Endometrium (tissue), 2 donors: ENCODE data around the gene PPP2R5C.
"Not testable (repeated sequence)": the region's sequence is repeated elsewhere in the genome, so short reads cannot be mapped to it uniquely, and the experiment has no call there.

Experiments
- FAIRE-seq: peaks from 2 replicates; lab custom pipeline; 2012; peaks lifted over from hg19 to GRCh38; lab: Jason Lieb, UNC
- donor health status: control.
- donor health status: control.

Gene PPP2R5C

DNA sequence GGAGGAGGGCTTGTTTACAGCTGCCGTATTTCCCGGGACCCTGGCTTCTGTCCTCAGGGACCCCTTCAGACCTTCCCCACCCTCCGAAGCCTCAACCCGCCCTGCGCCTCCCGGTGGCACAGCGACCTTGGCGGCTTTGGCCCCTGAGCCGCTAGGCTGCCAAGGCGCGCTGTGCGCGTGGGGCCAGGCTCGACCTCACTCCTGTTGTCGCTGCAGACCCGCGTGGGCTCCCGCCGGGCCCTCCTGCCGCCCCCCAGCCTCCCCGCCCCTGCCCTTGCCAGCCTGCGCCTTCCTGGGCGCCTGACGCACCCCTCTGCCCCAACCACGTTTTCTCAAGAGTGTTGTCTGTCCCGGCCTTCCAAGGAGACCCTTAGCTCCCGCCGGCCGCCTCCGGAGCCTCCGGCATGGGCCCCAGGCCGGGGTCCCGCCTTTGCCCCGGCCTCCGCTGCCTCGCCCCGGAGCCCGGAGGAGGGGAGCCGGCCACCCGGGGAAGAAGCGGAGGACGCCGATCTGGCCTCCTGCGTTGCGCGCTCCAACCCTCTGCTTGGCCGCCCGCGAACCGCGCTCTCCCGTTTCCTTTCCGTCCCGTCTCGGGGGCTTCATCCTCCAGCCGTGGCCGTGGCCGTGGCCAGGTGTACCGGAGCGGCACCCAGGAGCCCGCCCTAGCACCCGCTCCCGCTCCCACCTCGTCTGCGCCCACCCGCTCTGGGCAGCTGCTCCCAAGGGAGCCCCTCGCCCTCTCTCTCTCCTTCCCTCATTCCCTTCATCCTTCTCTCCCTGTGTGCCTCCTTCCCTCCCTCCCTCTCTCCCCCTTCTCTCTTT, 19.9 kb downstream of the PPP2R5C start:
- FAIRE-seq, result no peak

GRCh38 chr14:101783260-101784016, 21.9 kb downstream of the PPP2R5C start:
- no peak for FAIRE-seq

DNA sequence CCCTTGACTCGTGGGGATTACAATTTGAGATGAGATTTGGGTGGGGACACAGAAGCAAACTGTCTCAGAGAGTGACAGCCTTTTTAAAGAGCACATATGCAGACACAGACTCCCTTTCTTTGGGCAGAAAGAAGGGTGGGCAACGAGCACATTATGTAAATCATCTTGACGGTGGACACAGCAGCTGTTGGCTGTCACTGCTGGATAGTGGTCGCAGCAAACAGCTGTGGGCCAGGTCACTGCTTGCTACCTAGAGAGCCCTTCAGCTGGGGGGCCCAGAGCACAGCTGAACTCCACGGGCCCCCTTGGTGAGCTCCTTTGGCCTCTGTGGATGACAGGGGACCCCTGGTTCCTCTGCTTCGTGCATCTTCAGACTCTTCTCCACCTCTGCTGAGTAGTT, 23.1 kb downstream of the PPP2R5C start:
- no peak for FAIRE-seq

DNA sequence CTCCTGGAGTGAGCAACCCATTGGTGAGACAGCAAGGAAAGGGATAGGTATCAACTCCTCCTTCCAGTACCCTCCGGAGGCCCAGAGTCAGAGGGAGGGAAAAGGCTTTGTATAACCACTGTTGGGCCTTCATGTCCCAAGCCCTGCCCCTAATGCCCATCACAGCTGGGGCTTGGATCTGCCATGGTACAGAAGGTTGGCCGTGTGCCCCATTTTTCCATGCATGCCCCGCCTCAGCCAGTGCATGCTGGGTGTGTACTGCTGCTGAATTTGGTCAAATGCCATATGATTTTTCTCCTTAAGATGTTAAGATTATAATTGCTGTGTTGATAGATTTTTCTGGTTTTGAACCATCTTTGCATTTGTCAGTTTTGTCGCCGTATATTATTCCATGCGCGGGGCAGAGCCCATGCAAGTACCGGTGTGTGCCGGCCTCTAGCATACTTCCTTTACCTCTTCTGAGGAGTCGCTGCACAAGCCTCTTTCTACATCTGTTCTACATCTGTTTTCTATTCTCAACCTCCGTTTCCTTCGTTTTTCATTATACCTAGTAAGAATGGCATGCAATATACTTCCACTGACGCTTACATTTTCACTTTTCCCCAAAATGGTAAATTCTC, 26.6 kb downstream of the PPP2R5C start:
- FAIRE-seq, result no peak

- FAIRE-seq, result no peak
Measured at GRCh38 chr14:101789222-101789621, 27.7 kb downstream of the PPP2R5C start.

DNA sequence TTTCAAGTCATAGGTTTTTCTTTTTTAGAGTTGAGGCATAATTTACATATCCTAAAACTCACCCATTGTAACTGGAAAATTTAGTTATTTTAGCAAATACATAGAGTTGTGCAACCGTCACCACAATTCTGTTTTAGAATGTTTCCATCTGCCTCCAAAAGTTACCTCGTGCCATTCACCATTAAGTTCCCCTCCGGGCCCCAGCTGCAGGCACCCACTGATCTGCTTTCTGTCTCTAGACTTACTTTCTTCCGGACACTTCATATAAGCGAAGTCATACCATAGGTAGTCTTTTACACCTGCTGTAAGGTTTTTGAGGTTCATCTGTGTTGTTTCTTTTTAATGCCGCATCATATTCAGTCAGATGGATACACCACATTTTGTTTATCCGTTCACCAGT, 28.7 kb downstream of the PPP2R5C start:
- no peak for FAIRE-seq

GRCh38 chr14:101791919-101792572, 30.5 kb downstream of the PPP2R5C start:
- FAIRE-seq, result no peak

DNA sequence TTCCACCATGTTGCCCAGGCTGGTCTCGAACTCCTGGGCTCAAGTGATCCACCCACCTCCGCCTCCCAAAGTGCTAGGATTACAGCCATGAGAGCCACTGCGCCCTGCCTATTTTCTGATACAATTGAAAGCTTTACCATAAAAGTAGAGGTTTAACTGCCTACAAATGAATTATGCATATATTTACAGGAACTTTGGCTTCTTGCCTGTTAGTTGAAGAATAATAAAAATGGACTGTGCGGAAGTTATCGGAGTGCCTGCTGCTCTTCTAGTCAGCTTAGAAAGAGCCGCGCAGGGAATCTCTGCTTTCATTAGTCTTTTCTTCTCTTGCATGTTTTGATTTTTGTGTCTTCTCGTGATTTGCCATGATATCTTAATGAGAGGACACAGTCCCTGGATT, 34.5 kb downstream of the PPP2R5C start:
- no peak for FAIRE-seq

DNA sequence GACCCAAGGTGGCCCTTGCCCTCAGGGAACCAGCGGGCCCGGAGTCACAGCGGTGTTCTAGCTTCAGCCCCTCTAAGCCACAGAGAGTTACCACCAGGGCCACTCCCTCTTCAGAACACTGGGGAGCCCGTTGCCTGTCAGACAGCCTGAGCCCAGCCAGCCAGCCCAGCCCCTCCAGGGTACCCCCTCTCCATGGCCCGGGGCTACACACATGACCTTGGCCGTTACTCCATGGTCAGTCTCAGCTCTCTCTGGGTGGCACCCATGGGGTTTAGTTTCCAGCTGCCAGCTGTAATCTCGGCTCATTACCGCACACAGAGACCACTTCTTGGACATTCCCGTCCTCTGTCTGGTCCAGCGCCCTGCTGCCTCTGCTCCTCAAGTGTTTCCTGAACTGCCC, 35.0 kb downstream of the PPP2R5C start:
- FAIRE-seq, result no peak

DNA sequence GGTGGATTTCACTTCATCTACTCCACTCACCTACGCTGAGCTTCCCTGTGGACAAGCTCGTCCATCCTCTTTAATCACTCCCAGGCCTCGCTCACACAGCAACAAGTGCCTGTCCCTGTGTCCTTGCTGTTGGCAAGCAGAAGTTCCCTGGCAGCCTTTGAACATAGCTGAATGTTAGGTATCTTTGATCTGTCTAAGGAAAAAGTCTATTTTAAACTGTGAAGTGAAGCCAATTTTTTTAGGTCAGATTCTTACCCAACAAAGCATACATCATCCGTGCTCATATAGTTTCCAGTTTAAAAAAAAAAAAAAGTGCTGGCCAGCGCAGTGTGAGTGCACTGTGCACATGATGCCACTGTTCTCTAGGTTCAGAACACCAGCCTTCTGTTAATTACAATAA, 36.3 kb downstream of the PPP2R5C start:
- FAIRE-seq, result no peak

- not testable (repeated sequence) for FAIRE-seq
Measured at GRCh38 chr14:101804373-101804772, 42.9 kb downstream of the PPP2R5C start.

DNA sequence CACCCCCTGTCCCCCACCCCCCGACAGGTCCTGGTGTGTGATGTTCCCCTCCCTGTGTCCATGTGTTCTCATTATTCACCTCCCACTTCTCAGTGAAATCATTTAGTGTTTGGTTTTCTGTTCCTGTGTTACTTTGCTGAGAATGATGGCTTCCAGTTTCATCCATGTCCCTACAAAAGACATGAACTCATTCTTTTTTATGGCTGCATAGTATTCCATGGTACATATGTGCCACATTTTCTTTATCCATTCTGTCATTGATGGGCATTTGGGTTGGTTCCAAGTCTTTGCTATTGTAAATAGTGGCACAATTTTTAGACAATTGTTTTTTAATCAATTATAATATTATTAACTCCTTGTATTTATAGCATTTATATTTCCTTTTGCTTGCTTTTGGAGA, 44.7 kb downstream of the PPP2R5C start:
- FAIRE-seq, result not testable (repeated sequence)

DNA sequence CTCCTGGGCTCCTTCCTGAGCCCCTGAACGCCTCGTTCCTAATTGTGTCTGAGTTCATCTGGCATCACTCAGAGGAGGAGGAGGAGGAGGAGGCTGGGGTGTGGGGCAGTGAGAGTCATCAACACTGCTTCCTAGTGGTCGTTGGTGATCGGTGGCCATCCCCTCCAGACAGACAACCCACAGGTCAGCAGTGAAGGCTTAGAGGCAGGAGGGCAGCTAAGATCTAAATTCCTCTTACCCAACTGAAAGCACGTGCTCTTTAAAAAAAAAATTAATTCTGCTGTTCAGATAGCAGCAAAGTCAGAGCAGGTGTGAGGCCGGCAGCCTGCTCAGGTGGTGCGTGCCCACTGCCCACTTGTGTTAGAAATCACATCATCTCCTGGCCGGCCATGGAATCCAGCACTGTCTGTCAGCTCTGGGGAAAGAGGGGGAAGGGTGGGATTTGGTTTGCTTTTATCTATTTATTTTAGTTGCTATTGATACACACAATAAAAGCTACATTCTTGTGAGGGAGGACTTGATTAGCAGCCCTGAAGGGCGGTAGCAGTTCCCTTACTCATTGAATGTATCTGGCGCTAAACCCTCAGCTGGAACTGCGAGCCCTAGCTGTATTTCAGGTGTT, 46.6 kb downstream of the PPP2R5C start:
- FAIRE-seq, result no peak

DNA sequence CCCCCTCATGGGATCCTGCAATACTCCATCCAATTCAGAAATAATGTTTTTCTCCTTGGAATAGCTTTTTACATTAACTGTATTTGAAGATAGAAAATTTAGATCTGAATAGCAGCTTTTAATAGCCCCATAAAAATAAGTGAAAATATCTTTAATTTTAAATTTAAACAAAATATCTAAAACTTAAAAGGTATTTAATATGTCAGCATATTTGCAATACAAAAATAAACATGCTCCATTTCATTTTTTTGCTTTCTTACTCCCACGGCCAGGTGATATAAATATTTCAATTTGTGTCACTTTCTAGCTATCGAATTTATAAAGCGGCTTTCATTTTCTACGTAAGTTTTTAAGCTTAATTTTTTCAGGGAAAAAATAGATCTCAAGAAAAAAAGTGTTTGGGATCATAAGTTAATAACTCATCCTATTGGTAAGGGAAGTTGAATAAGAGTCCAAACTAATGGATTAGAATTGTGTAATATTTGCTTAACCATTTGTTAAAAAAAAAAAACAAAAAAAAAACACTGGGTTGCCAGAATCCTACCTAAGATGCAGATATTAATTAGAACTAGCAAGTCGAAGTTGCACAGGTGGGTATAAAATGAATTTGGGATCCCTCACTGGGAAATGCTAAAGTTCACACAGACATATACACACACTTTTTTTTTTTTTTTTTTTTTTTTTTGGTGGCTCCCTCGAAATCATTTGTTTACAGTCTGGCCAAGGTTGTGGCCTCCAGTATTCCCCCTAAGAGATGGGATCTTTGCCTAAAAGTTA, 47.6 kb downstream of the PPP2R5C start:
- peak; percentile 37 for FAIRE-seq

GRCh38 chr14:101809671-101810514, 48.4 kb downstream of the PPP2R5C start:
- FAIRE-seq, result peak; percentile 93

DNA sequence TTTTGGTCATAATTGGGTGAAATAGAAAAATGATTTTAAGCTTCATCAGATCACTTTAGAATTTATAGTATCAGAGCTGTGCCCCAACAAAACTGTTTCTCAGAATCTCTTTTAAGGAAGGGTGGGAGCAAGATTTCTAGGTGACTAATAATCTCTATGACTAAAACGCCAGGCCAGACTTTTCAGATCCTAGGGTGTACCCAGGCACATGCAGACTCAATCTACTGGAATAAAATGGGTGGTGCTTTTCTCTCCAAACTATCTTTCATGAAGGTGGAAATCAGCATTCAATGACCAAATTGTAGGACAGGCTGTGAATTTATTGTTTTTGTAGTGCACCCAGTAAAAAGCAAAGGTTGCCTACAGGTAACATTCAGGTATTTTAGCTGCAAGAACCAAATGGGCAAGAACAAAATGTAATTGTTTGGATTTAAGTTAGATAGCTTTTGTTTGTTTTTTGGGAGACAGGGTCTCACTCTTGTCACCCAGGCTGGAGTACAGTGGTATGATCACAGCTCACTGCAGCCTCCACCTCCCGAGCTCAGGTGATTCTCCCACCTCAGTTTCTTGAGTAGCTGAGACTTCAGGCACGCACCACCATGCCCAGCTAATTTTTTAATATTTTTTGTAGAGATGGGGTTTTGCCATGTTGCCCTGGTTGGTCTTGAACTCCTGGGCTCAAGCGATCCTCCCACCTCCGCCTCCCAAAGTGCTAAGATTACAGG, 49.5 kb downstream of the PPP2R5C start:
- FAIRE-seq, result no peak

GRCh38 chr14:101812071-101812470, 50.6 kb downstream of the PPP2R5C start:
- FAIRE-seq, result no peak

- no peak for FAIRE-seq
Measured at GRCh38 chr14:101813171-101813759, 51.8 kb downstream of the PPP2R5C start.

DNA sequence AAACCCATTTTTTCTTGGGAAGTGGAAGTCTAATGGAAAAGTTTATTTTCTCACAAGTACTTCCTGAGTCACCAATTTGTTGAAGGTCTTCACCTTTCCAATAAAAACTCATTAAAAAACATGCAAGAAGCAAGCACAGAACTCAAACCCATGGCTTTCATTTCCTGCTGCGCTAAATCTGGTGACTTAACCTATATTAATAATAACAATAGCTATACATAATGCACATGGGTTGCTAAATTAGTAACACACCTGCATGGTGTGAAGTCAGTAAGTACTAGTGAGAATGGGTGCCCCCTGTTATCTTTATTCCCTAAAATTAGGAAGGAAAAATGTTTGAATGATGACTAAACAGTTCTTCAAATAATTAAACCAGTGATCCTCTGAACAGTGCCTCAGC, 52.3 kb downstream of the PPP2R5C start:
- no peak for FAIRE-seq
